H1 (cell line): ENCODE data around the gene CMSS1. TPM values are rescaled to one million over a fixed set of nuclear protein-coding genes. Genes with fewer than 3 reads are reported as not detected.

Experiments used
- SIX5 ChIP-seq: IDR thresholded peaks from 2 replicates; pipeline ENCODE4 v1.6.1; 2011; ENCODE audit warnings: mild to moderate bottlenecking, low read depth, low read length
- polyA plus RNA-seq, 7 experiments: library from polyadenylated mRNA; depleted of rRNA in 3 of 7; stranded (reverse) in 5 of 7; unstranded in 2 of 7; fragments of >200 nt in 5 of 7; fragments of 200-250 nt in 2 of 7; gene quantifications; 1 replicate in 5 of 7; 2 replicates in 1 of 7; 4 replicates in 1 of 7; pipeline versions ENCODE4 v1.2.1 to v1.2.3, GENCODE V29; 2011 to 2013; ENCODE audit warnings: missing spikeins in 2 of 7, mixed read lengths in 2 of 7
- total RNA-seq: library from RNA; stranded (reverse); fragmentation: NEBNext Ultra II Directional; extraction: Animal tissue kit (Norgen Biotek cat#: 25700); gene quantifications from 2 replicates; pipeline ENCODE4 v1.2.1, GENCODE V29; 2021
- TF ChIP-seq, protein P1 (sequence below): fragments of 300-600 bp; sonication (generic); IDR thresholded peaks from 2 replicates; pipeline ENCODE4 v1.7.1; 2012; ENCODE audit warnings: low read length, moderate library complexity, mild to moderate bottlenecking, inconsistent platforms; ENCODE audit not compliant: insufficient replicate concordance
- TF ChIP-seq, protein P2 (sequence below): IDR thresholded peaks from 2 replicates; pipeline ENCODE4 v1.6.1; 2011; ENCODE audit warnings: low read depth, mild to moderate bottlenecking, low read length; ENCODE audit not compliant: insufficient read depth

The CMSS1 gene
- total and polyA plus RNA-seq, 2 of the 8 experiments (the other 6 are each of a cell fraction or from before 2014, with no cell fraction given): 15.2 to 75.1 TPM

DNA sequence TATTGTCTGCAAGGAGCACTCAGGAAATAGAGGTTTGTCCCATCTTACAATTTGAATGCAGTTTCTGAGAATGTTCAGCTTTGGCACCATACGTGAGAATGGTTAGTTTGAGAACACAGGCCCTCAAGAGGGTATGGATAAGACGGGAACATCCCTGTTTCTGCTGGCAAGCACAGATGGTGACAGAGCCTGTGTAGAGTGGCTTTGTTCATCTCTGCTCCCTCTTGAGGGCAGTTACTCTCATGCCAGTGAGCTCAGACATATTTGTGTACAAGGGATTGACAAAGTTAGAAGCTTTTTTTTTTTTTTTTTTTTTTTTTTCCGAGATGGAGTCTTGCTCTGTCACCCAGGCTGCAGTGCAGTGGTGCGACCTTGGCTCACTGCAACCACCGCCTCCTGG is 368.2 kb downstream of the CMSS1 start (continued):
- TF ChIP-seq, protein P1, sequence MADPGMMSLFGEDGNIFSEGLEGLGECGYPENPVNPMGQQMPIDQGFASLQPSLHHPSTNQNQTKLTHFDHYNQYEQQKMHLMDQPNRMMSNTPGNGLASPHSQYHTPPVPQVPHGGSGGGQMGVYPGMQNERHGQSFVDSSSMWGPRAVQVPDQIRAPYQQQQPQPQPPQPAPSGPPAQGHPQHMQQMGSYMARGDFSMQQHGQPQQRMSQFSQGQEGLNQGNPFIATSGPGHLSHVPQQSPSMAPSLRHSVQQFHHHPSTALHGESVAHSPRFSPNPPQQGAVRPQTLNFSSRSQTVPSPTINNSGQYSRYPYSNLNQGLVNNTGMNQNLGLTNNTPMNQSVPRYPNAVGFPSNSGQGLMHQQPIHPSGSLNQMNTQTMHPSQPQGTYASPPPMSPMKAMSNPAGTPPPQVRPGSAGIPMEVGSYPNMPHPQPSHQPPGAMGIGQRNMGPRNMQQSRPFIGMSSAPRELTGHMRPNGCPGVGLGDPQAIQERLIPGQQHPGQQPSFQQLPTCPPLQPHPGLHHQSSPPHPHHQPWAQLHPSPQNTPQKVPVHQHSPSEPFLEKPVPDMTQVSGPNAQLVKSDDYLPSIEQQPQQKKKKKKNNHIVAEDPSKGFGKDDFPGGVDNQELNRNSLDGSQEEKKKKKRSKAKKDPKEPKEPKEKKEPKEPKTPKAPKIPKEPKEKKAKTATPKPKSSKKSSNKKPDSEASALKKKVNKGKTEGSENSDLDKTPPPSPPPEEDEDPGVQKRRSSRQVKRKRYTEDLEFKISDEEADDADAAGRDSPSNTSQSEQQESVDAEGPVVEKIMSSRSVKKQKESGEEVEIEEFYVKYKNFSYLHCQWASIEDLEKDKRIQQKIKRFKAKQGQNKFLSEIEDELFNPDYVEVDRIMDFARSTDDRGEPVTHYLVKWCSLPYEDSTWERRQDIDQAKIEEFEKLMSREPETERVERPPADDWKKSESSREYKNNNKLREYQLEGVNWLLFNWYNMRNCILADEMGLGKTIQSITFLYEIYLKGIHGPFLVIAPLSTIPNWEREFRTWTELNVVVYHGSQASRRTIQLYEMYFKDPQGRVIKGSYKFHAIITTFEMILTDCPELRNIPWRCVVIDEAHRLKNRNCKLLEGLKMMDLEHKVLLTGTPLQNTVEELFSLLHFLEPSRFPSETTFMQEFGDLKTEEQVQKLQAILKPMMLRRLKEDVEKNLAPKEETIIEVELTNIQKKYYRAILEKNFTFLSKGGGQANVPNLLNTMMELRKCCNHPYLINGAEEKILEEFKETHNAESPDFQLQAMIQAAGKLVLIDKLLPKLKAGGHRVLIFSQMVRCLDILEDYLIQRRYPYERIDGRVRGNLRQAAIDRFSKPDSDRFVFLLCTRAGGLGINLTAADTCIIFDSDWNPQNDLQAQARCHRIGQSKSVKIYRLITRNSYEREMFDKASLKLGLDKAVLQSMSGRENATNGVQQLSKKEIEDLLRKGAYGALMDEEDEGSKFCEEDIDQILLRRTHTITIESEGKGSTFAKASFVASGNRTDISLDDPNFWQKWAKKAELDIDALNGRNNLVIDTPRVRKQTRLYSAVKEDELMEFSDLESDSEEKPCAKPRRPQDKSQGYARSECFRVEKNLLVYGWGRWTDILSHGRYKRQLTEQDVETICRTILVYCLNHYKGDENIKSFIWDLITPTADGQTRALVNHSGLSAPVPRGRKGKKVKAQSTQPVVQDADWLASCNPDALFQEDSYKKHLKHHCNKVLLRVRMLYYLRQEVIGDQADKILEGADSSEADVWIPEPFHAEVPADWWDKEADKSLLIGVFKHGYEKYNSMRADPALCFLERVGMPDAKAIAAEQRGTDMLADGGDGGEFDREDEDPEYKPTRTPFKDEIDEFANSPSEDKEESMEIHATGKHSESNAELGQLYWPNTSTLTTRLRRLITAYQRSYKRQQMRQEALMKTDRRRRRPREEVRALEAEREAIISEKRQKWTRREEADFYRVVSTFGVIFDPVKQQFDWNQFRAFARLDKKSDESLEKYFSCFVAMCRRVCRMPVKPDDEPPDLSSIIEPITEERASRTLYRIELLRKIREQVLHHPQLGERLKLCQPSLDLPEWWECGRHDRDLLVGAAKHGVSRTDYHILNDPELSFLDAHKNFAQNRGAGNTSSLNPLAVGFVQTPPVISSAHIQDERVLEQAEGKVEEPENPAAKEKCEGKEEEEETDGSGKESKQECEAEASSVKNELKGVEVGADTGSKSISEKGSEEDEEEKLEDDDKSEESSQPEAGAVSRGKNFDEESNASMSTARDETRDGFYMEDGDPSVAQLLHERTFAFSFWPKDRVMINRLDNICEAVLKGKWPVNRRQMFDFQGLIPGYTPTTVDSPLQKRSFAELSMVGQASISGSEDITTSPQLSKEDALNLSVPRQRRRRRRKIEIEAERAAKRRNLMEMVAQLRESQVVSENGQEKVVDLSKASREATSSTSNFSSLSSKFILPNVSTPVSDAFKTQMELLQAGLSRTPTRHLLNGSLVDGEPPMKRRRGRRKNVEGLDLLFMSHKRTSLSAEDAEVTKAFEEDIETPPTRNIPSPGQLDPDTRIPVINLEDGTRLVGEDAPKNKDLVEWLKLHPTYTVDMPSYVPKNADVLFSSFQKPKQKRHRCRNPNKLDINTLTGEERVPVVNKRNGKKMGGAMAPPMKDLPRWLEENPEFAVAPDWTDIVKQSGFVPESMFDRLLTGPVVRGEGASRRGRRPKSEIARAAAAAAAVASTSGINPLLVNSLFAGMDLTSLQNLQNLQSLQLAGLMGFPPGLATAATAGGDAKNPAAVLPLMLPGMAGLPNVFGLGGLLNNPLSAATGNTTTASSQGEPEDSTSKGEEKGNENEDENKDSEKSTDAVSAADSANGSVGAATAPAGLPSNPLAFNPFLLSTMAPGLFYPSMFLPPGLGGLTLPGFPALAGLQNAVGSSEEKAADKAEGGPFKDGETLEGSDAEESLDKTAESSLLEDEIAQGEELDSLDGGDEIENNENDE: no peak
- TF ChIP-seq, protein P2, sequence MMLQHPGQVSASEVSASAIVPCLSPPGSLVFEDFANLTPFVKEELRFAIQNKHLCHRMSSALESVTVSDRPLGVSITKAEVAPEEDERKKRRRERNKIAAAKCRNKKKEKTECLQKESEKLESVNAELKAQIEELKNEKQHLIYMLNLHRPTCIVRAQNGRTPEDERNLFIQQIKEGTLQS: no peak
- no peak for TF ChIP-seq SIX5
